HepG2 (cell line): Measurements from ENCODE around the gene MXI1. TPM values are rescaled to one million over a fixed set of nuclear protein-coding genes. Genes with fewer than 3 reads are reported as not detected.

ENCODE experiments used
- ATAC-seq: fragments of 200-7000 bp; cut with Tn5 transposase; 3 replicates; pipeline ENCODE4 v1.9.1; 2020; ENCODE audit warnings: mild to moderate bottlenecking, moderate library complexity
- BruUV-seq: library from RNA; stranded (reverse); fragments of 400-500 nt; replicated peaks from 2 replicates; lab custom pipeline; 2021; lab: Mats Ljungman, UMichigan
- CTCF ChIA-PET: fragments of 300-600 bp; formaldehyde crosslinking; extraction: SDS; loops from one replicate; lab custom pipeline; 2021; ENCODE audit warnings: low total read pairs, inconsistent platforms, low intra/inter-chr PET ratio; lab: Yijun Ruan, JAX
- POLR2A ChIA-PET: fragments of 350-600 bp; sonication (Branson Sonifier 250); formaldehyde crosslinking; loops from one replicate; lab custom pipeline; 2020; ENCODE audit warnings: antibody characterized with exemption, inconsistent platforms; lab: Yijun Ruan, JAX
- DNase-seq: peaks from one replicate; pipeline ENCODE4 v3.0.0-alpha.2; 2015; ENCODE audit warnings: low spot score
- FAIRE-seq: peaks from 3 replicates; lab custom pipeline; 2011; peaks lifted over from hg19 to GRCh38; lab: Jason Lieb, UNC
- H2AFZ ChIP-seq: one replicate; pipeline ENCODE4 v1.6.1; 2011; ENCODE audit warnings: low read length, inconsistent platforms
- H3K27ac ChIP-seq: fragments of 300-600 bp; 3 replicates; pipeline ENCODE4 v1.8.0; 2011; ENCODE audit warnings: mixed run types, mild to moderate bottlenecking, mixed read lengths, low read length, inconsistent platforms; ENCODE audit not compliant: insufficient read depth; ENCODE audit errors: extremely low read length
- H3K27me3 ChIP-seq, 2 experiments: fragments of 200-600 bp in 1 of 2; 2 replicates in 1 of 2; 3 replicates in 1 of 2; pipeline versions ENCODE4 v1.6.0 to v1.8.0; 2011; ENCODE audit warnings: low read length in 2 of 2, mild to moderate bottlenecking in 2 of 2, moderate library complexity in 2 of 2, inconsistent platforms in 1 of 2; ENCODE audit not compliant: insufficient read depth in 2 of 2, control insufficient read depth in 1 of 2
- H3K36me3 ChIP-seq, 2 experiments: fragments of 200-600 bp in 1 of 2; replicated peaks in 1 of 2; 2 replicates in 1 of 2; 3 replicates in 1 of 2; pipeline versions ENCODE4 v1.5.1 to v1.8.0; 2011; ENCODE audit warnings: low read length in 2 of 2, inconsistent platforms in 1 of 2; ENCODE audit not compliant: insufficient read depth in 2 of 2, control insufficient read depth in 1 of 2
- H3K4me1 ChIP-seq: 2 replicates; pipeline ENCODE4 v1.5.1; 2012; ENCODE audit warnings: low read length, inconsistent platforms; ENCODE audit not compliant: insufficient read depth
- H3K4me2 ChIP-seq: 2 replicates; pipeline ENCODE4 v1.6.0; 2011; ENCODE audit warnings: low read depth, low read length, inconsistent platforms
- H3K4me3 ChIP-seq, 3 experiments: fragments of 200-600 bp in 1 of 3; sonication (generic), shearing (Covaris generic) in 1 of 3; replicated peaks in 1 of 3; 2 replicates each; pipeline ENCODE4 v1.5.1; 2011 to 2016; ENCODE audit warnings: low read length in 3 of 3, inconsistent platforms in 2 of 3, low read depth in 2 of 3, mild to moderate bottlenecking in 2 of 3, control low read depth in 1 of 3, mixed read lengths in 1 of 3; ENCODE audit not compliant: insufficient read depth in 1 of 3
- H3K79me2 ChIP-seq: one replicate; pipeline ENCODE4 v1.6.1; 2011; ENCODE audit warnings: low read length, inconsistent platforms; ENCODE audit not compliant: insufficient read depth
- H3K9ac ChIP-seq: 2 replicates; pipeline ENCODE4 v1.6.0; 2011; ENCODE audit warnings: mild to moderate bottlenecking, low read depth, low read length, inconsistent platforms; ENCODE audit not compliant: insufficient read depth
- H3K9me3 ChIP-seq: 2 replicates; pipeline ENCODE4 v1.5.1; 2012; ENCODE audit warnings: mild to moderate bottlenecking, low read length
- H4K20me1 ChIP-seq: 2 replicates; pipeline ENCODE4 v1.6.0; 2011; ENCODE audit warnings: inconsistent platforms, mild to moderate bottlenecking, low read length, moderate library complexity; ENCODE audit not compliant: insufficient read depth
- DBP ChIP-seq: sonication (generic); formaldehyde crosslinking; IDR thresholded peaks from 2 replicates; pipeline ENCODE4 v1.4.0; 2020; ENCODE audit warnings: missing genetic modification reagents; ENCODE audit errors: not compliant biosample characterization
- GLMP ChIP-seq: sonication (generic); formaldehyde crosslinking; IDR thresholded peaks from 2 replicates; pipeline ENCODE4 v1.9.0; 2021; ENCODE audit warnings: missing genetic modification reagents, mild to moderate bottlenecking, borderline replicate concordance
- HOXA5 ChIP-seq: sonication (generic); formaldehyde crosslinking; IDR thresholded peaks from 2 replicates; pipeline ENCODE4 v1.4.0; 2020; ENCODE audit warnings: missing genetic modification reagents
- MAZ ChIP-seq, 2 experiments: sonication (generic) in 1 of 2; formaldehyde crosslinking in 1 of 2; IDR thresholded peaks; 2 replicates each; pipeline versions ENCODE4 v1.5.0 to v1.6.1; 2012 to 2020; ENCODE audit warnings: low read depth in 2 of 2, mild to moderate bottlenecking in 2 of 2, borderline replicate concordance in 1 of 2, improper control_type of control experiment in 1 of 2, low read length in 1 of 2, missing genetic modification reagents in 1 of 2, moderate library complexity in 1 of 2
- NR0B2 ChIP-seq: sonication (generic); formaldehyde crosslinking; IDR thresholded peaks from 2 replicates; pipeline ENCODE4 v1.4.0; 2020; ENCODE audit warnings: mild to moderate bottlenecking, missing genetic modification reagents
- PAF1 ChIP-seq: IDR thresholded peaks from 2 replicates; pipeline ENCODE4 v1.6.1; 2016; ENCODE audit warnings: missing genetic modification reagents, missing compliant biosample characterization
- PITX1 ChIP-seq: sonication (generic); formaldehyde crosslinking; IDR thresholded peaks from 2 replicates; pipeline ENCODE4 v1.5.1; 2020; ENCODE audit warnings: mild to moderate bottlenecking, missing genetic modification reagents
- SMARCC2 ChIP-seq: fragments of 450-650 bp; IDR thresholded peaks from 2 replicates; pipeline ENCODE4 v1.6.1; 2017; ENCODE audit warnings: antibody characterized with exemption, mild to moderate bottlenecking
- SRF ChIP-seq: IDR thresholded peaks from 2 replicates; pipeline ENCODE4 v1.6.1; 2011; ENCODE audit warnings: mild to moderate bottlenecking, low read depth, low read length, moderate library complexity
- TBX2 ChIP-seq: sonication (generic); formaldehyde crosslinking; IDR thresholded peaks from 2 replicates; pipeline ENCODE4 v1.5.0; 2020; ENCODE audit warnings: missing genetic modification reagents, mild to moderate bottlenecking, borderline replicate concordance
- ZFAT ChIP-seq: sonication (generic); formaldehyde crosslinking; conservative IDR thresholded peaks from 2 replicates; pipeline ENCODE4 v1.8.1; 2023; ENCODE audit warnings: missing genetic modification reagents, inconsistent platforms
- ZMYM4 ChIP-seq: sonication (generic); formaldehyde crosslinking; IDR thresholded peaks from 2 replicates; pipeline ENCODE4 v1.8.1; 2023; ENCODE audit warnings: mild to moderate bottlenecking, missing genetic modification reagents
- ZNF160 ChIP-seq: sonication (generic); formaldehyde crosslinking; IDR thresholded peaks from 2 replicates; pipeline ENCODE4 v1.8.0; 2022; ENCODE audit warnings: mild to moderate bottlenecking, inconsistent platforms, missing genetic modification reagents
- ZNF331 ChIP-seq: sonication (generic); formaldehyde crosslinking; IDR thresholded peaks from 2 replicates; pipeline ENCODE4 v1.4.0; 2020; ENCODE audit warnings: missing genetic modification reagents
- ZNF383 ChIP-seq: sonication (generic); formaldehyde crosslinking; IDR thresholded peaks from 2 replicates; pipeline ENCODE4 v1.4.0; 2020; ENCODE audit warnings: missing genetic modification reagents, mild to moderate bottlenecking, borderline replicate concordance
- ZNF546 ChIP-seq: sonication (generic); formaldehyde crosslinking; conservative IDR thresholded peaks from 2 replicates; pipeline ENCODE4 v1.8.1; 2023; ENCODE audit warnings: mild to moderate bottlenecking, missing genetic modification reagents
- ZNF597 ChIP-seq: sonication (generic); formaldehyde crosslinking; IDR thresholded peaks from 2 replicates; pipeline ENCODE4 v1.5.0; 2020; ENCODE audit warnings: missing genetic modification reagents
- ZNF773 ChIP-seq: sonication (generic); formaldehyde crosslinking; IDR thresholded peaks from 2 replicates; pipeline ENCODE4 v1.4.0; 2020; ENCODE audit warnings: missing genetic modification reagents, borderline replicate concordance
- WGBS: methylation state at CpG from one replicate; pipeline ENCODE4 v1.1.6; 2017; ENCODE audit warnings: low lambda C conversion rate; 5-methylcytosine and 5-hydroxymethylcytosine counted together
- in situ Hi-C: cut with HindIII; loops from 2 replicates; pipeline ENCODE4 v1.10.0; 2017; ENCODE audit warnings: low pct_unique_long_range_greater_than_20kb; ENCODE audit not compliant: extremely low pct_ligation_motif_present
- intact Hi-C: fragments of 100-400 bp; cut with micrococcal nuclease; formaldehyde crosslinking; loops from one replicate; pipeline ENCODE4 v1.10.0; 2022; ENCODE audit not compliant: unreplicated experiment
- polyA plus RNA-seq, 8 experiments: library from polyadenylated mRNA; depleted of rRNA in 3 of 8; stranded (reverse) in 7 of 8; unstranded in 1 of 8; fragments of >200 nt; fragmentation: Illumina TruSeq in 4 of 8; extraction: Trizol in 4 of 8; gene quantifications; 2 replicates each; pipeline versions ENCODE4 v1.2.1 to v1.2.3, GENCODE V29; 2011 to 2016; ENCODE audit warnings: low read depth in 4 of 8, missing spikeins in 1 of 8, mixed read lengths in 1 of 8; ENCODE audit not compliant: insufficient read depth in 1 of 8
- total RNA-seq, 5 experiments: library from RNA; depleted of rRNA; stranded (reverse); fragments of >200 nt; fragmentation: Illumina TruSeq; extraction: Trizol; gene quantifications; 2 replicates each; pipeline ENCODE4 v1.2.3, GENCODE V29; 2016; ENCODE audit warnings: low read depth in 1 of 5

MXI1 gene
- total and polyA plus RNA-seq, 2 of the 13 experiments (the other 11 are each of a cell fraction or from before 2014, with no cell fraction given), result 6.6 to 22.0 TPM

GRCh38 chr10:110285501-110285900 is 78.1 kb downstream of the MXI1 start:
- no peak for FAIRE-seq
- TF ChIP-seq ZNF597 (CRISPR knock-in tag) (no peak), SRF (no peak), ZNF773 (CRISPR knock-in tag) (no peak), SMARCC2 (no peak), NR0B2 (CRISPR knock-in tag) (no peak), MAZ (IDR thresholded peaks at IDR 0.05; ENCODE audit: borderline replicate concordance, low read depth, low read length) (no peak), MAZ (CRISPR knock-in tag; IDR thresholded peaks at IDR 0.05; ENCODE audit: low read depth) (no peak), GLMP (CRISPR knock-in tag) (no peak), ZFAT (no peak), DBP (CRISPR knock-in tag) (no peak), ZNF331 (CRISPR knock-in tag) (no peak), HOXA5 (no peak), ZNF546 (no peak), ZNF383 (CRISPR knock-in tag) (no peak), ZNF160 (CRISPR knock-in tag) (no peak), TBX2 (CRISPR knock-in tag) (no peak), PITX1 (CRISPR knock-in tag) (no peak), PAF1 (CRISPR knock-in tag) (no peak), ZMYM4 (CRISPR knock-in tag) (no peak)
- TF ChIP-seq, all 625 proteins: peak for 0
- DNase-seq (no peak), ATAC-seq (no peak)
- Histone ChIP-seq H3K27me3 (no peaks in the 10 kb centered on the region), H3K9me3 (no peaks in the 10 kb centered on the region), H2AFZ (no peak overlapping the region), H3K4me2 (no peak overlapping the region), H3K36me3 (peaks cover 8 to 40% of the 10 kb centered on the region in 2 experiments; a peak in 4 of 5 replicates), H4K20me1 (no peaks in the 10 kb centered on the region), H3K4me1 (no peaks in the 10 kb centered on the region), H3K9ac (no peak overlapping the region), H3K27ac (no peak overlapping the region), H3K79me2 (no peaks in the 10 kb centered on the region), H3K4me3 (no peak overlapping the region)
- intact Hi-C loops (no loop called here), in situ Hi-C loops (no loop called here)
- 98% methylated on average over 2 of the region's 2 CpGs for WGBS
- POLR2A ChIA-PET, result no interaction called here
- no TSS peak for BruUV-seq
- CTCF ChIA-PET, result no interaction called here
